C4-2B (cell line): ENCODE data around the gene AFF1.

Experiments
- CTCF ChIP-seq: fragments of 450-650 bp; conservative IDR thresholded peaks from 2 replicates; pipeline ENCODE4 v1.5.1; 2017; ENCODE audit warnings: mild to moderate bottlenecking
- ZFX ChIP-seq: fragments of 450-650 bp; IDR thresholded peaks from 2 replicates; pipeline ENCODE4 v1.6.1; 2017

- TF ChIP-seq CTCF (no peak), ZFX (no peak)
These were observed 173.3 kb downstream of the AFF1 start for GRCh38 chr4:87108142-87108546.
